GM19043 (cell line): Measurements from ENCODE around the gene PRSS58.

Experiments
- ATAC-seq: cut with Tn5 transposase; IDR thresholded peaks from one replicate; pipeline ENCODE4 v1.9.1; 2021; ENCODE audit warnings: low read depth; ENCODE audit not compliant: unreplicated experiment

The PRSS58 gene

GRCh38 chr7:142228537-142229104, 29.2 kb downstream of the PRSS58 start:
- ATAC-seq = no peak
